ENCODE data around the gene SUOX.

DNA sequence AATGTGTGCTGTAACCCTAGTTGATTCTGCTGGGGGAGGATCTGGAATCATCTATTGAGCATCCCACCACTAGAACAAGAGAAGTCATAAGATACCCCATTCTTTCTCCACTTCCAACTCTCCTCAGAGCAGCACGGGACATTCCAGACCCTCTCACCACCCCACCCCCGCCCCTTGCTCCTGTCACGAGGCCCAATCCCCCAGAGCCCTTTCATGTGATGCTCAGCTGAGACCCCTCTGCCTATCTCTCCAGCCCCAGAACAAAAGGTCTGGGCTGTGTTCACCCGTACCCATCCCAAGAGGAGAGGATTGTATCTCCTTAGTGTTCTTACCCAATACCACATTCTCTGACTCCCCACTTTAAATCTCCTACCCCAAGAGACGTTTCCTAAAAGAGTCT is 31.8 kb upstream of the SUOX start:
- no peak for TF ChIP-seq CTCF (IDR thresholded peaks at IDR 0.05 in 8 of 11, conservative IDR thresholded peaks at IDR 0.05 in 3 of 11)
- no peak for TF ChIP-seq POLR2AphosphoS5 (IDR thresholded peaks at IDR 0.05)
